HG02852 (cell line): ENCODE measurements around the gene AGPAT4.
"Not testable (repeated sequence)": the region's sequence is repeated elsewhere in the genome, so short reads cannot be mapped to it uniquely, and the experiment has no call there.

ENCODE experiments used
- ATAC-seq: cut with Tn5 transposase; IDR thresholded peaks from one replicate; pipeline ENCODE4 v1.9.1; 2021; ENCODE audit warnings: mild to moderate bottlenecking, moderate library complexity; ENCODE audit not compliant: unreplicated experiment

AGPAT4 gene

GRCh38 chr6:161123319-161123718 is 150.5 kb downstream of the AGPAT4 start:
- not testable (repeated sequence) for ATAC-seq

DNA sequence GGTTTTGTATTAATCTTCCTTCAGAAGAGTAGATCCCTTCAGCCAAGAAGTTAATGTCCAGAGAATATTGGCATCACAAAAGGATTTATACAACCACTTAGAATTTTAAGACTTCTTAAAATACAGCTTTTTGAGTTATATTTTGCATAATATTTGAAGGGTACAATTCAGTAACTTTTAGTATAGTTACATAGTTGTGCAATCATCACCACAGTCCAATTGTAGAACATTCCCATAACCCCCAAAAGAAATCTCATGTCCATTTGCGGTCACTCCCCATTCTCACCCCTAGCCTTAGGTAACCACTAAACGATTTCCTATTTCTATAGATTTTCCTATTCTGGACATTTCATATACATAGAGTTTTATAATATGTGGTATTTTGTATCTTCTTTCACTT is 155.9 kb downstream of the AGPAT4 start:
- ATAC-seq, result no peak

- no peak for ATAC-seq
These were observed 156.6 kb downstream of the AGPAT4 start for GRCh38 chr6:161117308-161117707.

DNA sequence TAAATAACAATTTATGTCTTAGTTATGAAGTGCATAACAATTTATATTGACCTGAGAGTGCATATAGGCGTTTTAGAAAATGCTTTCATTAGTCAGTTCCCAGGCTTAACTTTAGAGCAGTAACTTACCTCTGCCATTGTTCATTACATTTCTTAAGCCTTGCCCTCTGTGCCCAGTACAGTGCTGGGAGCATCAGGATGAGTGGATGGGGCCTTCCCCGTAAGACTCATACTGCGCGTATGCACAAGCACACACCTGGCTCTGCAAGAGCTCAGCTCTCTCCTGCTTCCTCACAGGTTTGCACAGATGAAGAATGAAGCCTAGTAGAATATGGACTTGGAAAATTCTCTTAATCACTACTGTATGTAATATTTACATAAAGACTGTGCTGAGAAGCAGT is 157.3 kb downstream of the AGPAT4 start:
- no peak for ATAC-seq

DNA sequence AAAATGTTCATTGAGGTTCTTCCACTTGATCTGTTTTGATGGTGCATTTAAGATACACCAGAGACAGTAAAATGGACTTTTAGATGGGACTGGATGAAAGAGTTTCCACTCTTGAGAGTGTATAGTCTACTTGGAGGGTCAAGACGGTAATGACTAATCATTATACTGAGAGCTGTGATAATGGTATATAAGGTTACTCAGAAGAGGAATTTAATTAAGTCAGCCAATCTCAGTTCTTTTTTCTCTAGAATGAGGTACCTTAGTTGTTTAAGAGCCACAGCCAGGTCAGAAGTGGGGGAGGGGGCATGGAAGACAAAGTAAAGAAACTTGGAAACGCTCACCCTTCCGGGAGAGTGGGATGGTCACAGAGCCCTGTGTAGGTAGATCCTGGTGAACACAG is 158.4 kb downstream of the AGPAT4 start:
- ATAC-seq, result no peak

GRCh38 chr6:161111261-161111660 is 162.6 kb downstream of the AGPAT4 start:
- ATAC-seq, result no peak

GRCh38 chr6:161110028-161110779 is 163.7 kb downstream of the AGPAT4 start:
- ATAC-seq, result no peak

DNA sequence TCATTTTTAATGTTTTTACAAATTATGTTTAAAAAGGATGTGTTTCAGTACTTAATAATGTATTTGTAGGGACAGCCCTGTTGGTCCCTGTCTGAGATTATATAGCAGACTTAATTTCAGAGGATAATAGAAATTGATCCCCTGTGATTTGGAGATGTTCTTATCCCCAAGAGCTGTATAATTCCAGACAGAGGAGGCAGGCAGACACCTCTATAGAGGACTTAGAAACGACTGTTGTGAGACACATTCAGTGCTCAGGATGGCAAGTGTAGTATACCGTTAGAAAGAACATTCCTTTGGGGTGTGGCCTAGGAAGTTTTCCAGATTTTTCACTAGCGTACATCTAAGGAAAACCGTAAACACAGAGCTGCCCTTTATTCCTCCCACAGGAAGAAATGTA is 164.5 kb downstream of the AGPAT4 start:
- no peak for ATAC-seq

DNA sequence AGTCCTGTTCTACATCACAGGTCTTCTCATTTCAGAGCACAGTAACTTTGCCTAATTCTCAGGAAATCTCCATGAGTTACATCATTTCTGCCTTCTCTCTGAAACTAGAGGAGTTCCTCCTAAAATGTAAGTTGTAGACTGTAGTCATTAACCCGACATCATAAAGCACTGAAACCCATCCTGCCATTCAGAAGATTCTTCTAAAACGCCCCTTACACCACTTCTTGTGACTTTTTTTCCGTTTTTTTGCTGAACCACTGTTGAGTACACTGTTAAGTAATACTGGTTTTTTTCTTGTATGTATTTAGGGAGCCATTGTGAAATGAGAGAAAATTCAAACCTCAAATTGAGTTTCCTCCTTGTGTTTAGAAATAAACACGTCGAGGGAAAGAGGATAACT is 164.9 kb downstream of the AGPAT4 start:
- no peak for ATAC-seq

GRCh38 chr6:161107779-161108730 is 165.8 kb downstream of the AGPAT4 start:
- ATAC-seq, result no peak

DNA sequence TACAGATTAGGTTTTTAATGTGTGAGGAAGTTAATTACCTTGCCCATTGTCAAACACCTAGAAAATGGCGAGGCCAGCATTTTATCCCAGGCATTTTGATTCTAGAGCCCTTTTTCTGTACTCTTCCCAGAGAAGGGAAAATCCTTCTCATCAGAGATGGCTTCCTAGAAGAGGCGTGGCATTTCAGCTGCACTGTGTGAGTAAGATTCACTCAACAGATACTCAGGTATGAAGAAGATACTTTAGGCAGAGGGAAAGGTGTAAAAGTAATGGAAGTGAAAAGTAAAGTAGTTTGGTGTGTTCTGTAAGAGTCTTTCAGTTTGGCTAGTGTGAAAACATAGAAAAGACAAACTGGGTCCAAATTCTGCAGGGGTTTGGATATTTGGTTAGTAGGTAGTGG is 168.5 kb downstream of the AGPAT4 start:
- no peak for ATAC-seq

DNA sequence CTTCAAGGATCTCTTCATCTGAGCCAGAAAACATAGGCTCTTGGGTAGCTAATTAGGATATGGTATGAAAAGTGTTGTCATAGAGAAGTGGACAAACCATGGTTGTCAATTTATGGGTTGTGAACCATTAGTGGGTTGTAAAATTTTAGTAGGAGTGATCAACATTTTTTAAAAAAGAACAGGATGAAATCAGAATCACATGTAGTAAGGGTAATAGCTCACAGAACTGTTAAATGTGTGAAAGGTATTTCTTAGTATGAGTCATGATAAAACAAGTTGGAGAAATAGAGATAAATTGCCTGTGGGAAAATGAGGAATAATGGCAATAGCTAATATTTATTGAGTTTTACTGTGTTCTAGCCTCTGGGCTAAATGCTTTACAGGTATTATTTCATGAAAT is 168.9 kb downstream of the AGPAT4 start:
- ATAC-seq, result no peak

GRCh38 chr6:161103475-161103874 is 170.4 kb downstream of the AGPAT4 start:
- no peak for ATAC-seq

DNA sequence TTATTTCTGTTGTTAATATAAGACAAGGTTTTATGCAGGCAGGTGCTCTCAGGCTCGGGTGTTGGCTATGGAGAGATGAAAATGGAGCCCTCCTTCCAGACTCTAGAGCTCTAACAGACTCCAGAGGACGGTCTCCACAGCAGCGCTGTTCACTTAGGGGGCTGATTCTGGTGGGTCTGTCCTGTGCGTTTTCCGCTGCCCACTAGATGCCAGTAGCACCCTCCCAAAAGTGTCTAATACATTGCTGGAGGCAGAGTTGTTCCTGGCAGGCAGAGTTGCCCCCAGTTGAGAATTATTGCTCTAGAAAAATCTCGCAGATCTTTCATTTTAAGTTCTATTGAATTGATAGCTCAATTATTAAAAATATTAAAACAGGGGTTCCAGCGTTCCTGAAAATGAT is 172.3 kb downstream of the AGPAT4 start:
- no peak for ATAC-seq

DNA sequence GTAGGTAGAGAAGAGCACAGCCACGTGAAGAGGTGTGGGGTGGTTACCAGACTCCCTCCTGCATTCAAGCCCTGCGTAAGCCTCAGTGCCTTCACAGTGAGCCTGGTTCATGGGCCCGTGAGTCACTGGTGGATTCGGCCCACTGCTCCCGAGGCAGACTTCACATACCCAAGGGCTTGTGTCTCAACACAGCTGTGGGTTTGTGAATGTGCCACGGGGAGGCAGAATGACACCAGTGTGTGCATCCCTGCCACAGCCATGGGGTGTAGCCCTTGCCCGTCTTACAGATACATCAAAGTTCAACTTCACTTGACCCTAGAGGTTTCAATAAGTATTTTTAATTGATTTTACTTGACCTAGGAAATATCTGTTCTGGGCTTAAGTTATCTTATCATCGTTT is 173.8 kb downstream of the AGPAT4 start:
- no peak for ATAC-seq

DNA sequence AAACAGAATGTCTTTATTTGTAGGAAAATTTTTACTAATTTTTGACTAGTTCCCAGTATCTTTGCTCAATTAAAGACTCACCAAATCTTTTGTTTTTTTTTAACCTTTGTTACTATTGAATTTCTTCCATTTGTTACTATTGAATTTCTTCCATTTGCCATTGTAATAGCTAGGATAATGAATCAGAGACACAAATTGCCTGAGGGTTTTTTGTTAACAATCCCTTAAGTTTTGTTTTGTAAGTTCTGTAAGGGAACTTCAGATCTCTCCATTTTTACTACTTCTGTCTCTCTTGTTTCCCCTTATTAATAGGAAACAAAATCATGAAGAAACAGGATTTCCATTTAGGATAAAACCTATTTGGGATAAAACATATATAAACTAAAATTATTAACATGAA is 177.9 kb downstream of the AGPAT4 start:
- ATAC-seq, result no peak

GRCh38 chr6:161094955-161095354 is 178.9 kb downstream of the AGPAT4 start:
- ATAC-seq, result no peak

- ATAC-seq, result no peak
These were observed 181.7 kb downstream of the AGPAT4 start for GRCh38 chr6:161091972-161092701.

- no peak for ATAC-seq
These were observed 182.7 kb downstream of the AGPAT4 start for GRCh38 chr6:161091151-161091550.

DNA sequence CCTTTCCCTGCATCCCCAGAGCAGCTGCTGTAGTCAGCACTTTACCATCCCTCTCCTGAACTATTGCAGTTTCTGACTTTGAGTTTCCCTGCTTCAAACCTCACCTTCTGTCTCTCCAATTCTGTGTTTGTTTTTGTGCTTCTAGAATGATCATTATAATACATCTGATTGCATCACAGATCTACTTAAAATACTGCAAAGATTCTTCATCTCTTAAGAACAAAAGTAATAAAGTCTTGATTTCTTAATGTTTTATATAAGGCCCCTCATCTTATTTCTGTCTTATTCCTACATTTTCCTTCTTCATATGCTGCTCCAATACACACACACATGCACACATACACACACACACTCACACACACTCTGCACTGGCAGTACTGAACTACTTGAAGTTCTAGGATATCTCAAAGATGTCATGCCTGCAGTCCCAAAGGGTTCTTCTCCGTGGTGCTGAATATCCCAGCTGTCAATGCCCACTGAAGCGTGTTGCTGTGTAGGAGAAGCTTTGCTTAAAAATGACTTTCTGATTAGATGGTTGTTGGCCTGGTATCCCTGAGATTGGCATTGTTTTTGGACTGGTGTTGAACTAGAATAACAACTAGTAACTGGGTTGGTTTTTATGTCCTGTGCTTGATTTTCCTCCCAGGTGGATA is 185.1 kb downstream of the AGPAT4 start:
- ATAC-seq, result no peak

- no peak for ATAC-seq
These were observed 188.6 kb downstream of the AGPAT4 start for GRCh38 chr6:161085246-161085645.
